Astrocyte (in vitro differentiated cells and primary cell): Measurements from ENCODE around the gene QRFP.

Source experiments
- EZH2 ChIP-seq: IDR thresholded peaks from 2 replicates; pipeline ENCODE4 v1.6.1; 2012; ENCODE audit warnings: mild to moderate bottlenecking, low read length, inconsistent platforms; ENCODE audit not compliant: insufficient read depth
- TF ChIP-seq, protein P1 (sequence below): IDR thresholded peaks from 2 replicates; pipeline ENCODE4 v1.5.1; 2011; ENCODE audit warnings: low read depth, mild to moderate bottlenecking, inconsistent platforms, low read length, moderate library complexity; ENCODE audit not compliant: insufficient read depth

DNA sequence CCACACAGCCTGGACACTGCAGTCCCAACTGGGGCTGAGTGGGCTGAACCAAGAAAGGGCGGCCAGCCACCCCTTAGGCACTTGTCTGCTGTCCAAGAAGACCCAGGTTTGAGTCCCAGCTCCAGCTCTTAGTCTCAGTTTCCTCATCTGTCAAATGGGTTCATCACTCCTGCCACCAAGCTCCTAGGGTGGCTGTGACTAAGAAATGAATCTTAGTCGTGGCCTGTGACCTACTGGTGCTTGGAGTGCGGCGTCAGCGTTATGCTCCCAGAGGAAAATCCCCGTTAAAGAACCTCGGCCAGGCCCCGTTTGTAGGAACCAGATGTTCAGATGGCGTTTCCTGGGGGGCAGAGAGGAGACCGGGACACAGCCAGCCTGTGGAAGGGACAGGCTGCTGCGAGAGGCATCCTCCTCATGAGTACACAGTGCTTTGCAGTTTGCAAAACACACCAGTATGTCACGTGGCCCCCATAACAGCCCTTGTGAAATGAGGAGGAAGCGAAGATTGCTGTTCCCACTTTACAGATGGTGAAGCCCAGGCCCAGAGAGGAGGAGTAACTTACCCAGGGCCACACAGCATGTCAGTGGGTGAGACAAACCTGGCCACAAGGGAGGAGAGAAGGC, 39.1 kb upstream of the QRFP start:
- TF ChIP-seq, protein P1, sequence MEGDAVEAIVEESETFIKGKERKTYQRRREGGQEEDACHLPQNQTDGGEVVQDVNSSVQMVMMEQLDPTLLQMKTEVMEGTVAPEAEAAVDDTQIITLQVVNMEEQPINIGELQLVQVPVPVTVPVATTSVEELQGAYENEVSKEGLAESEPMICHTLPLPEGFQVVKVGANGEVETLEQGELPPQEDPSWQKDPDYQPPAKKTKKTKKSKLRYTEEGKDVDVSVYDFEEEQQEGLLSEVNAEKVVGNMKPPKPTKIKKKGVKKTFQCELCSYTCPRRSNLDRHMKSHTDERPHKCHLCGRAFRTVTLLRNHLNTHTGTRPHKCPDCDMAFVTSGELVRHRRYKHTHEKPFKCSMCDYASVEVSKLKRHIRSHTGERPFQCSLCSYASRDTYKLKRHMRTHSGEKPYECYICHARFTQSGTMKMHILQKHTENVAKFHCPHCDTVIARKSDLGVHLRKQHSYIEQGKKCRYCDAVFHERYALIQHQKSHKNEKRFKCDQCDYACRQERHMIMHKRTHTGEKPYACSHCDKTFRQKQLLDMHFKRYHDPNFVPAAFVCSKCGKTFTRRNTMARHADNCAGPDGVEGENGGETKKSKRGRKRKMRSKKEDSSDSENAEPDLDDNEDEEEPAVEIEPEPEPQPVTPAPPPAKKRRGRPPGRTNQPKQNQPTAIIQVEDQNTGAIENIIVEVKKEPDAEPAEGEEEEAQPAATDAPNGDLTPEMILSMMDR, result no peak
- no peak for TF ChIP-seq EZH2
